Measurements from ENCODE around the gene RAD51B.

GRCh38 chr14:67833403-67833802, 13.8 kb downstream of the RAD51B start:
- TF ChIP-seq CTCF (IDR thresholded peaks at IDR 0.05) (no peak), POLR2A (IDR thresholded peaks at IDR 0.05) (no peak)
